Choroid plexus epithelial cell (primary cell): Measurements from ENCODE around the gene MS4A4A.
A peak's percentile ranks its signal among the peaks of the same experiment; 100 is the strongest.

Experiments used
- DNase-seq: peaks from one replicate; pipeline ENCODE4 v3.0.0-alpha.2; 2010; ENCODE audit warnings: low read depth
- H3K4me3 ChIP-seq: 2 replicates; pipeline ENCODE4 v1.5.1; 2011; ENCODE audit warnings: low read depth, mild to moderate bottlenecking, control low read depth, low read length, moderate library complexity
- CTCF ChIP-seq: conservative IDR thresholded peaks from 2 replicates; pipeline ENCODE4 v1.5.1; 2011; ENCODE audit warnings: low read depth, mild to moderate bottlenecking, control low read depth, inconsistent platforms, low read length, moderate library complexity

MS4A4A gene

GRCh38 chr11:60345489-60345888, 65.0 kb downstream of the MS4A4A start:
- peak; percentile 12 for DNase-seq
- TF ChIP-seq CTCF, result peak; percentile 31
- H3K4me3 ChIP-seq, result no peak overlapping the region

- TF ChIP-seq CTCF, result no peak
- H3K4me3 ChIP-seq, result no peak overlapping the region
Measured at GRCh38 chr11:60347084-60347797, 66.8 kb downstream of the MS4A4A start.

GRCh38 chr11:60348116-60348515, 67.7 kb downstream of the MS4A4A start:
- H3K4me3 ChIP-seq, result no peak overlapping the region
- TF ChIP-seq CTCF, result no peak
- DNase-seq, result no peak

More at GRCh38 chr11:60347084-60347797, 66.8 kb downstream of the MS4A4A start:
- DNase-seq, result no peak

- H3K4me3 ChIP-seq, result no peak overlapping the region
- no peak for TF ChIP-seq CTCF
- DNase-seq, result no peak
Measured at GRCh38 chr11:60349990-60350389, 69.5 kb downstream of the MS4A4A start.

- DNase-seq, result no peak
- TF ChIP-seq CTCF, result no peak
- no peak overlapping the region for H3K4me3 ChIP-seq
Measured at GRCh38 chr11:60357771-60358170, 77.3 kb downstream of the MS4A4A start.
